ENCODE results near the gene DMD. TPM values are rescaled to one million over a fixed set of nuclear protein-coding genes. Genes with fewer than 3 reads are reported as not detected.

The DMD gene
- total RNA-seq, 1 experiment from 2014 or later = 2.2 TPM

DNA sequence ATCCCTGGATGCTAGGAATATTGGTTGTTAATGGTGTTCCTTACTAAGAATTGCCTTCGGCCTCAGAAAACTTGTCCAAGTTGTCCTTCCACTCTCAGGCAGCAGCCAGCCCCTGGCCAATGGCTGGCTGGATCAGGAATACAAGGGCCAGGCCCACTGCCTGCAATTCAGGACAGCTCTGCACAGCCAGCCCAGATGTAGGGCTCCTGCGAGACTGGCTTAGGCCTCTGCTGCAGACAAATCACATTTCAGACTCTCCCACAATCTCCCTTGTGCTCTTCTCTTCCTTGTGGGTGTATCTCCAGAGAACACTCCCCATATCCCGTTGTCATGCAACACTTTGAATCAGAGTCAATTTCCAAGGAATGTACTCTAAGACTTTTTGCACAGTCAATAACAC lies 1391.9 kb downstream of the DMD start:
- TF ChIP-seq TCF7L2 (IDR thresholded peaks at IDR 0.05; ENCODE audit: low read depth, low read length) (no peak), SIN3A (IDR thresholded peaks at IDR 0.05; ENCODE audit: borderline replicate concordance, insufficient read depth, low read depth, low read length) (no peak), POLR2AphosphoS5 (IDR thresholded peaks at IDR 0.05; ENCODE audit: low read depth, low read length) (no peak)
- TF ChIP-seq, protein P1, sequence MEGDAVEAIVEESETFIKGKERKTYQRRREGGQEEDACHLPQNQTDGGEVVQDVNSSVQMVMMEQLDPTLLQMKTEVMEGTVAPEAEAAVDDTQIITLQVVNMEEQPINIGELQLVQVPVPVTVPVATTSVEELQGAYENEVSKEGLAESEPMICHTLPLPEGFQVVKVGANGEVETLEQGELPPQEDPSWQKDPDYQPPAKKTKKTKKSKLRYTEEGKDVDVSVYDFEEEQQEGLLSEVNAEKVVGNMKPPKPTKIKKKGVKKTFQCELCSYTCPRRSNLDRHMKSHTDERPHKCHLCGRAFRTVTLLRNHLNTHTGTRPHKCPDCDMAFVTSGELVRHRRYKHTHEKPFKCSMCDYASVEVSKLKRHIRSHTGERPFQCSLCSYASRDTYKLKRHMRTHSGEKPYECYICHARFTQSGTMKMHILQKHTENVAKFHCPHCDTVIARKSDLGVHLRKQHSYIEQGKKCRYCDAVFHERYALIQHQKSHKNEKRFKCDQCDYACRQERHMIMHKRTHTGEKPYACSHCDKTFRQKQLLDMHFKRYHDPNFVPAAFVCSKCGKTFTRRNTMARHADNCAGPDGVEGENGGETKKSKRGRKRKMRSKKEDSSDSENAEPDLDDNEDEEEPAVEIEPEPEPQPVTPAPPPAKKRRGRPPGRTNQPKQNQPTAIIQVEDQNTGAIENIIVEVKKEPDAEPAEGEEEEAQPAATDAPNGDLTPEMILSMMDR (IDR thresholded peaks at IDR 0.05) = no peak
- TF ChIP-seq, protein P2, sequence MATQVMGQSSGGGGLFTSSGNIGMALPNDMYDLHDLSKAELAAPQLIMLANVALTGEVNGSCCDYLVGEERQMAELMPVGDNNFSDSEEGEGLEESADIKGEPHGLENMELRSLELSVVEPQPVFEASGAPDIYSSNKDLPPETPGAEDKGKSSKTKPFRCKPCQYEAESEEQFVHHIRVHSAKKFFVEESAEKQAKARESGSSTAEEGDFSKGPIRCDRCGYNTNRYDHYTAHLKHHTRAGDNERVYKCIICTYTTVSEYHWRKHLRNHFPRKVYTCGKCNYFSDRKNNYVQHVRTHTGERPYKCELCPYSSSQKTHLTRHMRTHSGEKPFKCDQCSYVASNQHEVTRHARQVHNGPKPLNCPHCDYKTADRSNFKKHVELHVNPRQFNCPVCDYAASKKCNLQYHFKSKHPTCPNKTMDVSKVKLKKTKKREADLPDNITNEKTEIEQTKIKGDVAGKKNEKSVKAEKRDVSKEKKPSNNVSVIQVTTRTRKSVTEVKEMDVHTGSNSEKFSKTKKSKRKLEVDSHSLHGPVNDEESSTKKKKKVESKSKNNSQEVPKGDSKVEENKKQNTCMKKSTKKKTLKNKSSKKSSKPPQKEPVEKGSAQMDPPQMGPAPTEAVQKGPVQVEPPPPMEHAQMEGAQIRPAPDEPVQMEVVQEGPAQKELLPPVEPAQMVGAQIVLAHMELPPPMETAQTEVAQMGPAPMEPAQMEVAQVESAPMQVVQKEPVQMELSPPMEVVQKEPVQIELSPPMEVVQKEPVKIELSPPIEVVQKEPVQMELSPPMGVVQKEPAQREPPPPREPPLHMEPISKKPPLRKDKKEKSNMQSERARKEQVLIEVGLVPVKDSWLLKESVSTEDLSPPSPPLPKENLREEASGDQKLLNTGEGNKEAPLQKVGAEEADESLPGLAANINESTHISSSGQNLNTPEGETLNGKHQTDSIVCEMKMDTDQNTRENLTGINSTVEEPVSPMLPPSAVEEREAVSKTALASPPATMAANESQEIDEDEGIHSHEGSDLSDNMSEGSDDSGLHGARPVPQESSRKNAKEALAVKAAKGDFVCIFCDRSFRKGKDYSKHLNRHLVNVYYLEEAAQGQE (IDR thresholded peaks at IDR 0.05; ENCODE audit: insufficient read depth in 1 of 2, low read depth in 2 of 2, low read length in 1 of 2) = no peak
- H3K36me3 ChIP-seq (ENCODE audit: control insufficient read depth, insufficient read depth, low read length) = no peaks in the 10 kb centered on the region
- ChIA-PET CTCF (no interaction called here), POLR2A (no interaction called here)
- in situ Hi-C loops (cut with HindIII; ENCODE audit: low pct_unique_long_range_greater_than_20kb, low sequenced_read_pairs) (no loop called here), intact Hi-C loops (cut with micrococcal nuclease; ENCODE audit: unreplicated experiment) (no loop called here)
- H3K9me3 ChIP-seq (ENCODE audit: control insufficient read depth, insufficient read depth, low read depth, low read length) = no peaks in the 10 kb centered on the region
- ATAC-seq = no peak
- DNase-seq (ENCODE audit: low read depth, low spot score) = no peak
- no peaks in the 10 kb centered on the region for H3K4me1 ChIP-seq (ENCODE audit: control insufficient read depth, insufficient read depth, low read length)
- no peaks in the 10 kb centered on the region for H3K27me3 ChIP-seq (ENCODE audit: control insufficient read depth, insufficient read depth, low read length)
- no peak overlapping the region for H3K4me3 ChIP-seq (ENCODE audit: low read depth in 2 of 2, low read length in 2 of 2)
- no TSS peak for BruUV-seq (replicated peaks)
- no peak overlapping the region for H3K27ac ChIP-seq (ENCODE audit: low read length)

DNA sequence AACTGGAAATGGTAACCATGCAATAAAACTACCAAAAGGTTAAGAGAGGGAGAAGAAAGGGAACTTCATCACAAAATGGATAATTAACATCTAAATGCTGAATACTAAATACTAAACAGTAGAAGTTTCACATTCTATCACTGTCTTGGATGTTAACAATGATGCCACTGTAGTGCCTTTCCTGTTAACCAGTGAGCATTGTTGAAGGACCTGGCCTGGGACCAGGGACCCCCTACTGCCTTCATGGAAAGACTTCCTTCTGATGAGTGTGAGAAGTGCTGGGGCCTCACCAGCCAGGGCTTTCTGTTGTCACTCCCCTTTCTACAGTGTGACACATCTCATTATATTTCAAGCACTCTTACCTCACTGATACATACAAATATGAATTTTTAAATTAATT lies 1400.2 kb downstream of the DMD start:
- no peak for DNase-seq (ENCODE audit: low read depth, low spot score)
- no TSS peak for BruUV-seq (replicated peaks)
- intact Hi-C loops (cut with micrococcal nuclease; ENCODE audit: unreplicated experiment) (no loop called here), in situ Hi-C loops (cut with HindIII; ENCODE audit: low pct_unique_long_range_greater_than_20kb, low sequenced_read_pairs) (no loop called here)
- no peak overlapping the region for H3K27ac ChIP-seq (ENCODE audit: low read length)
- no peak overlapping the region for H3K4me3 ChIP-seq (ENCODE audit: low read depth in 2 of 2, low read length in 2 of 2)
- no peaks in the 10 kb centered on the region for H3K36me3 ChIP-seq (ENCODE audit: control insufficient read depth, insufficient read depth, low read length)
- H3K27me3 ChIP-seq (ENCODE audit: control insufficient read depth, insufficient read depth, low read length) = no peaks in the 10 kb centered on the region
- TF ChIP-seq POLR2AphosphoS5 (IDR thresholded peaks at IDR 0.05; ENCODE audit: low read depth, low read length) (no peak), TCF7L2 (IDR thresholded peaks at IDR 0.05; ENCODE audit: low read depth, low read length) (no peak), SIN3A (IDR thresholded peaks at IDR 0.05; ENCODE audit: borderline replicate concordance, insufficient read depth, low read depth, low read length) (no peak)
- TF ChIP-seq, protein P1 (IDR thresholded peaks at IDR 0.05) = no peak
- ChIA-PET POLR2A (no interaction called here), CTCF (no interaction called here)
- ATAC-seq = no peak
- H3K9me3 ChIP-seq (ENCODE audit: control insufficient read depth, insufficient read depth, low read depth, low read length) = no peaks in the 10 kb centered on the region
- H3K4me1 ChIP-seq (ENCODE audit: control insufficient read depth, insufficient read depth, low read length) = no peaks in the 10 kb centered on the region

All from Panc1 (cell line).